HFFc6 (cell line): ENCODE measurements around the gene SETX. TPM values are rescaled to one million over a fixed set of nuclear protein-coding genes. Genes with fewer than 3 reads are reported as not detected.

Experiments used
- DNase-seq: peaks from one replicate; pipeline ENCODE4 v3.0.0-alpha.2; 2018
- H3K27ac Mint-ChIP-seq: 2 replicates; pipeline ENCODE4 v1.8.0; 2020; ENCODE audit warnings: mild to moderate bottlenecking, mixed read lengths
- H3K27me3 Mint-ChIP-seq: 2 replicates; pipeline ENCODE4 v1.8.0; 2021; ENCODE audit warnings: mild to moderate bottlenecking, moderate library complexity, mixed read lengths; ENCODE audit not compliant: insufficient read depth
- H3K36me3 Mint-ChIP-seq: 2 replicates; pipeline ENCODE4 v1.8.0; 2021; ENCODE audit warnings: low read depth, mixed read lengths
- H3K4me1 Mint-ChIP-seq: 2 replicates; pipeline ENCODE4 v1.8.0; 2020; ENCODE audit warnings: low read depth, mixed read lengths
- H3K4me3 Mint-ChIP-seq: 2 replicates; pipeline ENCODE4 v1.8.0; 2020; ENCODE audit warnings: mild to moderate bottlenecking, moderate library complexity, mixed read lengths
- H3K9me3 Mint-ChIP-seq: 2 replicates; pipeline ENCODE4 v1.8.0; 2020; ENCODE audit warnings: mild to moderate bottlenecking, mixed read lengths
- total RNA-seq, 6 experiments: library from RNA; stranded (reverse); fragmentation: NEBNext Ultra II Directional; extraction: Animal tissue kit (Norgen Biotek cat#: 25700); gene quantifications; 2 replicates in 1 of 6; 3 replicates in 5 of 6; pipeline ENCODE4 v1.2.3, GENCODE V29; 2021
- TF ChIP-seq, protein P1 (sequence below): fragments of 200-600 bp; sonication (generic); IDR thresholded peaks from 2 replicates; pipeline ENCODE4 v1.5.0; 2021; ENCODE audit warnings: antibody characterized with exemption, mild to moderate bottlenecking

SETX gene
- total RNA-seq, 6 experiments from 2014 or later, result 14.9 to 18.7 (median 17.7) TPM

DNA sequence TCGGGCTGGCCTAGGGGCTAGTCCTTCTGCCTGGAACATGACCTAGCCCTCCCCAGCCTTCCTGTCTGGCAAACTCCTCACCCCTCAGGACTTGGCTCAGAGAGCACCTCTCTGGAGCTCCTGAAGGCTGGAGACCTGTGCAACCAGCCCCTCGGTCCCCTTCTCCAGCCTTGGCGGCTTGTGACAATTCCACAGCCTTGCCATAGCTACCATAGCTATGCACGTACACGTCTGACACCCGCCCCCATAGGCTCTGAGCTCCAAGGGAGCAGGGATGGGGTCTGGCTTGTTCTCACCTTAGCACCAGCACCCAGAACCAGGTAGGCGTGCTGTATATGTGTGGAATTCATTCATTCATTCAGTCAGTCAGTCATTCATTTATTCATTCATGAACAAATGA is 143.2 kb downstream of the SETX start:
- H3K27ac Mint-ChIP-seq, result no peak overlapping the region
- DNase-seq, result no peak
- no peak overlapping the region for H3K4me3 Mint-ChIP-seq
- peaks cover 38% of the 10 kb centered on the region for H3K27me3 Mint-ChIP-seq
- no peaks in the 10 kb centered on the region for H3K36me3 Mint-ChIP-seq
- no peaks in the 10 kb centered on the region for H3K9me3 Mint-ChIP-seq
- TF ChIP-seq, protein P1, sequence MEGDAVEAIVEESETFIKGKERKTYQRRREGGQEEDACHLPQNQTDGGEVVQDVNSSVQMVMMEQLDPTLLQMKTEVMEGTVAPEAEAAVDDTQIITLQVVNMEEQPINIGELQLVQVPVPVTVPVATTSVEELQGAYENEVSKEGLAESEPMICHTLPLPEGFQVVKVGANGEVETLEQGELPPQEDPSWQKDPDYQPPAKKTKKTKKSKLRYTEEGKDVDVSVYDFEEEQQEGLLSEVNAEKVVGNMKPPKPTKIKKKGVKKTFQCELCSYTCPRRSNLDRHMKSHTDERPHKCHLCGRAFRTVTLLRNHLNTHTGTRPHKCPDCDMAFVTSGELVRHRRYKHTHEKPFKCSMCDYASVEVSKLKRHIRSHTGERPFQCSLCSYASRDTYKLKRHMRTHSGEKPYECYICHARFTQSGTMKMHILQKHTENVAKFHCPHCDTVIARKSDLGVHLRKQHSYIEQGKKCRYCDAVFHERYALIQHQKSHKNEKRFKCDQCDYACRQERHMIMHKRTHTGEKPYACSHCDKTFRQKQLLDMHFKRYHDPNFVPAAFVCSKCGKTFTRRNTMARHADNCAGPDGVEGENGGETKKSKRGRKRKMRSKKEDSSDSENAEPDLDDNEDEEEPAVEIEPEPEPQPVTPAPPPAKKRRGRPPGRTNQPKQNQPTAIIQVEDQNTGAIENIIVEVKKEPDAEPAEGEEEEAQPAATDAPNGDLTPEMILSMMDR, result no peak
- peaks cover 9% of the 10 kb centered on the region for H3K4me1 Mint-ChIP-seq

Other genes with a start within 250 kb of the SETX start
- gene NTNG2, start 192.9 kb downstream of the SETX start, total RNA-seq, result under 1 TPM; 0.41 to 0.82 (median 0.51) TPM
- 10 to 100 TPM in 4 of 6 experiments, 1 to 10 TPM in 2; 8.5 to 11.7 (median 10.4) TPM for gene TTF1, start 51.9 kb upstream of the SETX start, total RNA-seq
- gene CFAP77, start 55.2 kb upstream of the SETX start, total RNA-seq, result not detected
- not detected for gene BARHL1, start 227.6 kb upstream of the SETX start, total RNA-seq